Endothelial cell of umbilical vein (primary cell): ENCODE data around the gene TGFA.

Experiments used
- EZH2 ChIP-seq: IDR thresholded peaks from 2 replicates; pipeline ENCODE4 v1.6.1; 2012; ENCODE audit warnings: borderline replicate concordance, low read depth, mild to moderate bottlenecking, moderate library complexity, low read length, inconsistent platforms; ENCODE audit not compliant: severe bottlenecking
- GATA2 ChIP-seq: IDR thresholded peaks from 2 replicates; pipeline ENCODE4 v1.7.0; 2011; ENCODE audit warnings: low read depth, mild to moderate bottlenecking, moderate library complexity, mixed read lengths, low read length; ENCODE audit not compliant: insufficient read length, insufficient read depth
- POLR2A ChIP-seq: IDR thresholded peaks from 2 replicates; pipeline ENCODE4 v1.6.1; 2012; ENCODE audit warnings: low read depth, mild to moderate bottlenecking, control low read depth, low read length
- TF ChIP-seq, protein P1 (sequence below), 2 donors: IDR thresholded peaks; 1 replicate in 1 of 2; 2 replicates in 1 of 2; pipeline ENCODE4 v1.5.1; 2011; ENCODE audit warnings: low read length in 2 of 2, mild to moderate bottlenecking in 2 of 2, moderate library complexity in 2 of 2, control low read depth in 1 of 2, inconsistent platforms in 1 of 2, low read depth in 1 of 2; ENCODE audit not compliant: insufficient read depth in 1 of 2; ENCODE audit errors: extremely low read depth in 1 of 2

DNA sequence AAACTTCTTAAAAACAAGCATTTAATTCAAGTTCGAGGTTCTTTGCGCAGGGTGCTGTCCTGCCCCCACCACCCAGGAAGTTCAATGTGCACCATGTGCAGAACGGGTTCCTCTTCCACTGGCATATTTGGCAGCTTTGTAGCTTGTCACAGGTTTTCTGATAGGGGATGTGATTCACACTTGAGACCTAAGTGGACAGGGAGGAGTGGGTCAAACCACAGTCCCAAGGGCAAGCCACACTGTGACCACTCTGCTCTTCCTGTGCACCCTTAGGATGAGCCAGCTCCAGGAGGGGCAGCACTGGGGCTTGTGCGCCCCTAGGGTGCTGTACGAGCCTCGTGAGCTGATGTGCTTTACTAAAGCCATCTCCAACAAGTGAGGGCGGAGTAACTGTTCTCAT is 82.5 kb downstream of the TGFA start:
- TF ChIP-seq, protein P1, sequence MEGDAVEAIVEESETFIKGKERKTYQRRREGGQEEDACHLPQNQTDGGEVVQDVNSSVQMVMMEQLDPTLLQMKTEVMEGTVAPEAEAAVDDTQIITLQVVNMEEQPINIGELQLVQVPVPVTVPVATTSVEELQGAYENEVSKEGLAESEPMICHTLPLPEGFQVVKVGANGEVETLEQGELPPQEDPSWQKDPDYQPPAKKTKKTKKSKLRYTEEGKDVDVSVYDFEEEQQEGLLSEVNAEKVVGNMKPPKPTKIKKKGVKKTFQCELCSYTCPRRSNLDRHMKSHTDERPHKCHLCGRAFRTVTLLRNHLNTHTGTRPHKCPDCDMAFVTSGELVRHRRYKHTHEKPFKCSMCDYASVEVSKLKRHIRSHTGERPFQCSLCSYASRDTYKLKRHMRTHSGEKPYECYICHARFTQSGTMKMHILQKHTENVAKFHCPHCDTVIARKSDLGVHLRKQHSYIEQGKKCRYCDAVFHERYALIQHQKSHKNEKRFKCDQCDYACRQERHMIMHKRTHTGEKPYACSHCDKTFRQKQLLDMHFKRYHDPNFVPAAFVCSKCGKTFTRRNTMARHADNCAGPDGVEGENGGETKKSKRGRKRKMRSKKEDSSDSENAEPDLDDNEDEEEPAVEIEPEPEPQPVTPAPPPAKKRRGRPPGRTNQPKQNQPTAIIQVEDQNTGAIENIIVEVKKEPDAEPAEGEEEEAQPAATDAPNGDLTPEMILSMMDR (IDR thresholded peaks at IDR 0.05; ENCODE audit: extremely low read depth in 1 of 2, insufficient read depth in 1 of 2, low read depth in 1 of 2, low read length in 2 of 2), result no peak
- TF ChIP-seq EZH2 (no peak), POLR2A (no peak), GATA2 (no peak)
